ENCODE data around the gene SAMD9L.
A peak's percentile ranks its signal among the peaks of the same experiment; 100 is the strongest.
"Not testable (repeated sequence)": the region's sequence is repeated elsewhere in the genome, so short reads cannot be mapped to it uniquely, and the experiment has no call there.

Gene SAMD9L

GRCh38 chr7:93146036-93146435 lies 2.1 kb downstream of the SAMD9L start:
- DNase-seq (ENCODE audit: low read depth): no peak

DNA sequence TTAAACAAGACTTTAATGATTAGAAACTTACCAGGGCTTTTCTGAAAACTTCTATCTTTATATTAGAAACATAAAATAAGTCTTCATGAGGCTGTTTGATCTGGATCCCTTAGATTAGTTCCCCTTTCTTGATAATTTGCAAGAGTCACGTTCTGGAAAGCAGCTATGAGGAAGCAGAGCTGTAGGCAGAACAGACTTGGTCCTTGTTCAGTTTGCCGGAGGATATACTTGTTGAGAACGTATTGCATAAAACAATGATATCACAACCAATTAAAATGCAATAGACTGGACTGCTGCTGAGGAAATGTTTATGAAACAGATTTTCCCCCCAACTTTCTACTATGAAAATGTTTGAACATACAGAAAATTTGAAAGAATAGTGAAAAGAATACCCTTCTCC lies 2.8 kb downstream of the SAMD9L start:
- DNase-seq (ENCODE audit: low read depth): no peak

GRCh38 chr7:93142127-93142526 lies 6.1 kb downstream of the SAMD9L start:
- no peak for DNase-seq (ENCODE audit: low read depth)

DNA sequence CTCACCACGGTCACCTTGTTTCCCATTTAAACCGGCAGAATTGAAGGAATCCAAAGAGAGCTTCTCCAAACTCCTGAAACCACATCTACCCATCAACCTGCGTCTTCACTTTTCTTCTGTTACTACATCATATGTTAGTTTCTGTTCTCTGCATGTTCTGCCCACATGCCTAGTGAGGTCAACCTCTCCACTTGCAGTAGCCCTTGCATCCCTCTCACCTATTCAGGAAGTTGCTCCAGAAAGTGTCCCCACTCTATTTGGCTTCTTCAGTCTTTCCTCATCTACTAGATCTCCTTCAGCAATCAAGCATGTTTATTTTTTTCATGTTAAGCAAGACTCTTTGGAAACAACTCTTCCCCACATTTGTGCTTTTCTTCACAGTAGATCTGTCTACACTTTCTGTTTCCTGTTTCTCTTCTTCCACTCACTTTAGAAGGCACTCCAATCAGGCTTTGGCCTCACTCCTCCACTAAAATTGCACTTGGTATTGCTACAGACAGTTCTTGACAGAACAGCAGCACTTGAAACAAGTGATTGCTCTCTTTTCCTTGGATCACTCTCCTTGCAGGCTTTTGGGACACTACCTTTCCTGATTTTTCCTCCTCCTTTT lies 7.5 kb downstream of the SAMD9L start:
- no peak for DNase-seq (ENCODE audit: low read depth)

DNA sequence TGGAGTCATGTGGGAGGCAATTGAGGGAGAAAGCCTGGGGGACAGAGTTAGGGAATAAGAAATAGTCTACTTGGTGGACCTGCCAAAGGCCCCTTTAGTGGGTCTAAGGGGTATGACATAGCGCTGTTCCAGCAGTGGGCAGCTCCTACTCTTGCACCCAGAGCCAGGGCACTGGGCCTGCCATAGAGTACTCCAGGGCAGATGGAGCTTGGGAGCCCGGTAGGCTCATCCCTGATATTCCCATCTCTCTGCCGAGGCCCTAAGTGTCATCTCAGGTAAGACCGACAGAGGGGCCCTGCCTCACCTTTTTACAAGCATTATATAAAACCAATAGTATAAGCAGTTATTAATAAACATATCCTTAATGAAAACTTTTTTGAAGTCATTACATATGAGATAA lies 9.6 kb downstream of the SAMD9L start:
- DNase-seq (ENCODE audit: low read depth): no peak

- no peak for DNase-seq (ENCODE audit: low read depth)
These were observed 15.2 kb downstream of the SAMD9L start for GRCh38 chr7:93133005-93133404.

DNA sequence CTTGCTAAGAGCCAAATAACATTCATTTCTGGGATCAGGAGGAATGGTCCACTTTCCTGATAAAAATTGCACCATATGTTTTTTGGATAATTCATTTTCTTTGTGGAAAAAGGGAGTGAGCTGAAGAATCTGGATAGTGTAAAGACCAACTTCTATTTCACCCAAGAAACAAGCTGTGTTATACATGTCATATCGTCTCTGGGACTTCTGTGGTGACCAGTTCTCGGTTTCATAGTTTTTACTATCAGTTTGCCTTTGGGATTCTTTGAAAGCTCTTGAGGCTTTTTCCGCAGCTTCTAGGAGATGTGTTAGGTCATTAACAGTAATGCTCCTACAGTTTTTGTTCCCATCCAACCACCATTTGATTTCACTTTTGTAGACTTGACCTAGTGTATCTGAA lies 16.0 kb downstream of the SAMD9L start:
- no peak for DNase-seq (ENCODE audit: low read depth)

DNA sequence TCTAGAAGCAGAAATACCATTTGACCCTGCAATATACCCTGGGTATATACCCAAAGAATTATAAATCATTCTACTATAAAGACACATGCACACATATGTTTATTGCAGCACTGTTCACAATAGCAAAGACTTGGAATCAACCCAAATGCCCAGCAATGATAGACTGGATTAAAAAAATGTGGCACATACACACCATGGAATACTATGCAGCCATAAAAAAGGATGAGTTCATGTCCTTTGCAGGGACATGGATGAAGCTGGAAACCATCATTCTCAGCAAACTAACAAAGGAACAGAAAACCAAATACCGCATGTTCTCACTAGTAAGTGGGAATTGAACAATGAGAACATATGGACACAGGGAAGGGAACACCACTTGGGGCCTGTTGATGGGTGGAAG lies 21.2 kb downstream of the SAMD9L start:
- DNase-seq (ENCODE audit: low read depth): not testable (repeated sequence)

DNA sequence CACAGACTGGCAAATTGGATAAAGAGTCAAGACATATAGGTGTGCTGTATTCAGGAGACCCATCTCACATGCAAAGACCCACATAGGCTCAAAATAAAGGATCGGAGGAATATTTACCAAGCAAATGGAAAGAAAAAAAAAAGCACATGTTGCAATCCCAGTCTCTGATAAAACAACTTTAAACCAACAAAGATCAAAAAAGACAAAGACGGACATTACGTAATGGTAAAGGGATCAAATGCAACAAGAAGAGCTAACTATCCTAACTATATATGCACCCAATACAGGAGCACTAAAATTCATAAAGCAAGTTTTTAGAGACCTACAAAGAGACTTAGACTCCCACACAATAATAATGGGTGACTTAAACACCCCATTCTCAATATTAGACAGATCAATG lies 24.7 kb downstream of the SAMD9L start:
- not testable (repeated sequence) for DNase-seq (ENCODE audit: low read depth)

- DNase-seq (ENCODE audit: low read depth): no peak
These were observed 27.3 kb downstream of the SAMD9L start for GRCh38 chr7:93120592-93121549.

DNA sequence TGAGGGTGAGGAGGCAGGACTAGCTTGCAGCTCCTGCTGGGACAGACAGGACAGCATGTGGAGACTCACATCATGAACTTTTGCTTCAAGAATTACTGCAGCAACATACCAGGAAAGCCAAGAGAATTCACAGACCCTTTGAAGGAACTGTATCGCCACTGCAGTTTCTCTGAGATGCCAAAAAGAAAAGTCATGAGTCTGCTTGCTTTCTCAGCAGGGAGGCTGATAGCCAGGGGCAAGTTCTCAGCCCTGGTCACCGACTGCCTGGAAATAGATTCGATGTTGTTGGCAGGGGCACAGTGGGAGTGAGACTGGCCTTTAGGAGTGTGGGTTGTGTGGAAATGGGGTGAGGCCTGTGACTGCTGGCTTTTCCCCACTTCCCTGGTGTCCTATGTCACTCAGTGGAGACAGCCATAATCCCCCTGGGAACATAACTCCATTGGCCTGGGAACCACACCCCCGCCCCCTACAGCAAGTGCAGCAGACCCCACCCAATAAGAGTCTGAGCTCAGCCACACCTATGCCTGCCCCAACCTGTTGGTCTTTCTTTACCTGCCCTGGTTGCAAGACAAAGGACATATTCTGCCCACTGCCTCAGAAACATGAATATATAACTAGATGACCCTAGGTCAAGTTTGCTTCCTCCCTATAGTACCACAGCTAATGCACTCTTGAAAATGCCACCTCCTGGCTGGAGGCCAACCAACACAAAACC lies 28.8 kb downstream of the SAMD9L start:
- DNase-seq (ENCODE audit: low read depth): no peak

DNA sequence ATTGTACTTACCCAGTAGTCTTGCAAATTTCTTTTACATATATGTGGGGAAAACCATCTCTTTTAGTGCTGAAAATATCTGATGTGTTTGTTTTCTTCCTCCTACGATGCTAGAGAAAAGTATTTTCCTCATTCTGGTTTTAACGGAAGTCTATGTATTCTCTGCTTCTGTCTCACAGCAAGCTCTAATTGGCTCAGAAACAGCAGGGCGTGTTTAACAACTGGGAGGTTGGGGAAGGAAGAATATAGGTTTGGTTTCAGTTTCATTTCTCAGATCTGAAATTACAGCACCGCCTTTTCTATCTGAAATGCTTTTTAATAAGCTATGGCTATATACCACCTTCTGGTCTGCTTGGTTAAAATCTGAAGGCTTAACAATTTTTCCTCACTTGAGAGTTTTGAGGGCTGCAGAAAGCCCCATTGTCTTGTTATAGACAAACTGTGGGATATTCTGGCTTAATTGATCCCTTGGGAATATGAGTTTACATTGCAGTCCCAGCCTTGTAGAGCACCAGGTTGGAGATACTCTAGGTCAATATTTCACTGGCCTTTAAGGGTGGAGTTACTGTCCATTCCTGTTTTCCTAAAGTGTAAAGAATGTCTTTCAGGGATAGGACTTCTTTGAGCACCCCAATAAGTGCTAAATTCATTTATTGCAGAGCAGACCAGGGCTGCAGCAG lies 30.2 kb downstream of the SAMD9L start, which contains the start of gene SAMD9:
Gene SAMD9 (minus strand): TSS at position 128 of the 679 bp plus-strand sequence. CDS start 11,882 bp downstream, outside the sequence.
- peak; percentile 82 for DNase-seq (ENCODE audit: low read depth)

GRCh38 chr7:93117327-93117726 lies 30.9 kb downstream of the SAMD9L start:
- no peak for DNase-seq (ENCODE audit: low read depth)

DNA sequence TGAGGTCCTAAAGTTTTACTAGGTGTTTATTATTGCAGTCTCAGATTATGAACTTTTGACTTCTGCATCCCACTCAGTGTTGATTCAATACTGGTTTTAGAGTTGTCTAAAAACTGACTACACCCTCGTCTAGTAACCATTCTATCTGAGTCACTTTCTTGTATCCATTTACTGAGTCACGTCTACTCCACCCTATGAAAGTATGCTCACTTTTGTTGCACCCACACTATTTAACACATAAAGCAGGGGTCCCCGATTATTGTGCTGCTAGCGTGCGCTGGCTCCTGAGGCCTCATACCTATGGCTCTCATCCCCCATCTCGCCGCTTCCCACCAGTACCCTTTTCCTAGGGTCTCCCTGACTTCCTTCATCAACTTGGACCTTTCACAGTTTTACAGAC lies 32.4 kb downstream of the SAMD9L start:
- peak; percentile 6 for DNase-seq (ENCODE audit: low read depth)

GRCh38 chr7:93108003-93108402 lies 40.2 kb downstream of the SAMD9L start:
- no peak for DNase-seq (ENCODE audit: low read depth)

DNA sequence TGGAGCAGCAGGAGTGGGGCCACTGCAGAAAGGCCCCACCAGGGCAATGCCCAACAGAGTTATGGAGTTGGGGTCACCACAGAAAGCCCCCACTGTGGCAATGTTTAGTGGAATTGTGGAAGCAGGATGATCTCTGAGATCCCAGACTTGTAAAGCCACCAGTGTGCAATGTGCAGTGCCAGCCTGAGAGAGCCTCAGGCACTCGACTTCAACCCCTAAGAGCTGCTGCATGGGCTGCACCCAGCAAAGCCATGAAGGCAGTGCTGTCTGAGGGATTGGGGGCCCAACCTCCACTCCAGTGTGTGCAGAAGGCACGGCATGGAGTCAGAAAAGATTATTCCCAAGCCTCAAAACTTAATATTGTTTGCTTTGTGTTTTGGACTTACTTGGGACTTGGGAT lies 50.8 kb downstream of the SAMD9L start:
- no peak for DNase-seq (ENCODE audit: low read depth)

- DNase-seq (ENCODE audit: low read depth): peak; percentile 47
These were observed 55.3 kb downstream of the SAMD9L start for GRCh38 chr7:93092757-93093370.
